HG03354 (cell line): ENCODE data around the gene METRNL.
"Not testable (repeated sequence)": the region's sequence is repeated elsewhere in the genome, so short reads cannot be mapped to it uniquely, and the experiment has no call there.

Experiments used
- ATAC-seq: cut with Tn5 transposase; IDR thresholded peaks from one replicate; pipeline ENCODE4 v1.9.1; 2021; ENCODE audit warnings: mild to moderate bottlenecking; ENCODE audit not compliant: unreplicated experiment, poor library complexity, severe bottlenecking

The METRNL gene

DNA sequence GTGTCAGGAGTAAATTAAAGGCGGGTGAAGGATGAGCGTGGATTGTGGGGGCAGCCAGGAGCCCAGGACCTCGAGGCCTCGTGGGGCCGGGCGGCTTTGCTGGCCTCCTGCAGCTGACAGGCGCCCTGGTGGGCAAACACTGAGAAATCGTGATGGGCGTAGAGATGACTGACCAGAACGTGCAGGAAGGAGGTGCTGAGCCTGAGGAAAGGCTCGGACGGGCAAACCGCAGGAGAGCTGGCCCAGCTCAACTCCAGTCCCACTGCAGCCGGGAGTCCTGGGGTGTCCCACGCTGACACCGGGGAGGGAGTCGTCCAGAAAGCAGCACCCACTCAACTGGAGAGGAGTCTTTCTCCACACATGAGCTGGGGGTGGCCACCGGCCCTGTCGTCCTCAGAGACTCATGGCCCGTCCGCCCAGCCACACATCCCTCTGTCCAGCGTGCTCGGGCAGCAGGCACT, 36.9 kb downstream of the METRNL start:
- no peak for ATAC-seq

GRCh38 chr17:83116783-83117555, 37.6 kb downstream of the METRNL start:
- no peak for ATAC-seq

GRCh38 chr17:83117583-83117982, 38.2 kb downstream of the METRNL start:
- no peak for ATAC-seq

DNA sequence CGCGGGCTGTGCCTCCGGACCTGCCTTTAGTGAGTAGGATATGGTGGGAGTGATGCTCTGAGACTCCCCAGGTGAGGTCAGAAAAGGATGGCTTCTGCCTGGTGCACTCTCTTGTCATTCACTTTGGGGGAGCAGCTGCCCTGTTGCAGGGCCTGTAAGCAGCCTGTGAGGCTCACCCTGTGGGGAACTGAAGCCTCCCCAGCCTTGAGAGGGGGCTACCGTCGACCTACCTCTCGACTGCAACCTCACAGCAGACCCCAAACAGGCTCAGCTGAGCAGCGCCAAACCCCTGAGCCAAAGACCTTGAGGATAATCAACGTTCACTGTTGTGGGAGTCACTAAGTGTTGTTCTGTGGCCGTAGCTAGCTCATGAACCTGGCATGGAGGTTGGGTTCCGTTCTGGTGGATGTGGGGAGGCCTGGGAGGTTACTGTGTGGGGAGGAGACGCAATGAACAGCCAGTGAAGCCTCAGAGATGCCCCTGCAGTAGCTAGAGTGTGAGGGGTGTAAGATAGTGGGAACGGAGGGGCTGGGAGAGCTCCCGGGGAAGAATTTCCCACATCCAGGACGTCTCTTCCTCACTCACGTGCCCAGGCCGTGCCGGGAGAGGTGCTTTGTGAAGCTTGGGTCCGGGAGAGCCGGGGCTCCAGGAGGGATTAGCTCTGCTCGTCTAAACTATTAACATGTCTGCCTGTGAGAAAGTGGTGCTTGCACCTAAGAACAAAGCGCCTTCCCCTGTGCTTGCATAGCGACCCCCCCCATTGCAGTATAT, 38.8 kb downstream of the METRNL start:
- no peak for ATAC-seq

GRCh38 chr17:83119987-83120864, 40.8 kb downstream of the METRNL start:
- ATAC-seq = no peak

- ATAC-seq = not testable (repeated sequence)
Observed at GRCh38 chr17:83121473-83121872, 42.1 kb downstream of the METRNL start.

DNA sequence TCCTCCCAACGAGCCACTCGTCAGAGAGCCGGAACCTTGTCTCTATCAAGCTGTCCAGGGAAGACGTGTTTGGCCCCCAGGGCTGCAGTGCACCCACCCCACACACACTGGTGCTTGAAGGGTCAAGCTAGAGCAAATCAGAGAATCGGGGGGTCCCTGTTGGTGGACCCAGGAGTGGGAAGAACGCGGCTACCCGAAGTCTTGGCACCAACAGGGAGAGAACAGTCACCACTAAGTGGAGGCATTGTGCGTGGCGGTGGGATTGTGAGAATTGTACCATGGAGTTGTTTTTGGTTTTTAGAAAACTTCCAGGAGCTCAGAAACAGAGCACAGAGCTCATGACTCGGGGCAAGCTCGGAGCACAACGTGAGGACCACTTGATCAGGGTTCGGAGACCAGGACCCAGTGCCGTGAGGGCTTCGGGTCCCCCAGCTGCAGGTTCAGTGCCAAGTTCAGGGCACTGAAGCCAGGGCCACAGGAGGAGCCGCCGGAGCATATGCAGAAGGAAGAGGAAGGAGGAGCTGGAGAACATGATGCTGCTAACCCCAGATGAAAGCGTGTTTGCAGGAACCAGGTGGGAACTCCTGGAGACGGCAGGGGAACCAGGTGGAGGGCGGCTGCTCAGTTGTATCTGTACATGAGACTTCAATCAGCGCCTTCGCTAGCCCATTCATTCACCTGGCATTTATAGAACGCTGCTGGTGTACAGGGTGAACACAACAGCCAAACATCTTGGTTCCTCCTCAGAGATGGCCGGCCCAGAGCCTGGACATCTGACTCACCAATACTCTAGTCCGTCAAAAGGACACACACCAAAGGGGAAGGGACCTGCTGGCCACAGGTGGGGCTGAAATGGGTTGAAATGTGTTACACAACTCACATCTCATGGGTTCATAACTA, 42.8 kb downstream of the METRNL start:
- no peak for ATAC-seq

GRCh38 chr17:83122834-83123233, 43.4 kb downstream of the METRNL start:
- no peak for ATAC-seq

DNA sequence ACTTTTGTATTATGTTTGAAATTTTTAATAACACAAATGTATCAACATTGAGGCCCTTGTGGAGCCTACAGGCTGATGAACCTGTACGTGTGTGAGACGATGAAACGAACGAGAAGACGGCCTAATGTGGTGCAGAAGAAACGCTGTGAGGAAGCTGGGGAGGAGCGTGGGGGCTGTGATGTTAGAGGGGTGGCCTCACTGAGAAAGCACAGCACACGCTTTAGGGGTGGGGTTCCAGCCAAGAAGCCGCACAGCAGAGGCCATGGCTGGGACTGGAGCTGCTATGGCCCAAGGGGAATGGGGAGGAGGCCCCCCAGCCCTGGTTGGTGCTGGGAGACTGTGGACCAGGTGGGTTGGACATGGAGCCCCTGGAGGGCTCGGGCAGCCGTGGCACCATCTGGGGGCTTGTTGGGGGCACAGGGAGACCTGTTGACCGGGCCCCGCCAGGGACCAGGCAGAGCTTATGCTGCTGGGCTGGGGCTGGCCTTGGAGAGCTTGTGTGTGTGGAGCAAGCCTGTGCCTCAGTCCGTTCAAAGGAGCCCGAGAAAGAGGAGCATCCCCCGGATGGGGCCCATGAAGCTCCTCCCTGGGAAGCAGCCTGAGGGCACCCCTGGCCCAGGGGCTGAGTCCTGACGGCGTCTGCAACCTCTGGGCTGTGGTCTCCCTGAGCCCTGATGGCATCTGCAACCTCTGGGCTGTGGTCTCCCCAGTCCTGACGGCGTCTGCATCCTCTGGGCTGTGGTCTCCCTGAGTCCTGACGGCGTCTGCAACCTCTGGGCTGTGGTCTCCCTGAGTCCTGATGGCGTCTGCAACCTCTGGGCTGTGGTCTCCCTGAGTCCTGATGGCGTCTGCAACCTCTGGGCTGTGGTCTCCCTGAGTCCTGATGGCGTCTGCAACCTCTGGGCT, 44.7 kb downstream of the METRNL start:
- no peak for ATAC-seq

DNA sequence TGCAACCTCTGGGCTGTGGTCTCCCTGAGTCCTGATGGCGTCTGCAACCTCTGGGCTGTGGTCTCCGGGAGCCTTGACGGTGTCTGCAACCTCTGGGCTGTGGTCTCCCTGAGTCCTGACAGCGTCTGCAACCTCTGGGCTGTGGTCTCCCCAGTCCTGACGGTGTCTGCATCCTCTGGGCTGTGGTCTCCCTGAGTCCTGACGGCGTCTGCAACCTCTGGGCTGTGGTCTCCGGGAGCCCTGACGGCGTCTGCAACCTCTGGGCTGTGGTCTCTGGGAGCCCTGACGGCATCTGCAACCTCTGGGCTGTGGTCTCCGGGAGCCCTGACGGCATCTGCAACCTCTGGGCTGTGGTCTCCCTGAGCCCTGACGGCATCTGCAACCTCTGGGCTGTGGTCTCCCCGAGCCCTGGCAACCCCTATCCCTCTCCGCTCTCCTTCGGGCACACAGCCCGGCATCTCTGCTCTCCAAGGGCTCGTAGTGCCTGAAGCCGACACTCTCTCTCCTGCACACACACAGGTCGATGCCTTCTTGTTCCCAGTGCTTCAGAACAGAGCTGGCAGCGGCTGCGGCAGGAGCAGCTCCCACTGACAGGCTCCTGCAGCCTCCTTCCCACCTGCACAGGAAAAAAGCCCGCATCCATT, 45.6 kb downstream of the METRNL start:
- ATAC-seq = no peak

DNA sequence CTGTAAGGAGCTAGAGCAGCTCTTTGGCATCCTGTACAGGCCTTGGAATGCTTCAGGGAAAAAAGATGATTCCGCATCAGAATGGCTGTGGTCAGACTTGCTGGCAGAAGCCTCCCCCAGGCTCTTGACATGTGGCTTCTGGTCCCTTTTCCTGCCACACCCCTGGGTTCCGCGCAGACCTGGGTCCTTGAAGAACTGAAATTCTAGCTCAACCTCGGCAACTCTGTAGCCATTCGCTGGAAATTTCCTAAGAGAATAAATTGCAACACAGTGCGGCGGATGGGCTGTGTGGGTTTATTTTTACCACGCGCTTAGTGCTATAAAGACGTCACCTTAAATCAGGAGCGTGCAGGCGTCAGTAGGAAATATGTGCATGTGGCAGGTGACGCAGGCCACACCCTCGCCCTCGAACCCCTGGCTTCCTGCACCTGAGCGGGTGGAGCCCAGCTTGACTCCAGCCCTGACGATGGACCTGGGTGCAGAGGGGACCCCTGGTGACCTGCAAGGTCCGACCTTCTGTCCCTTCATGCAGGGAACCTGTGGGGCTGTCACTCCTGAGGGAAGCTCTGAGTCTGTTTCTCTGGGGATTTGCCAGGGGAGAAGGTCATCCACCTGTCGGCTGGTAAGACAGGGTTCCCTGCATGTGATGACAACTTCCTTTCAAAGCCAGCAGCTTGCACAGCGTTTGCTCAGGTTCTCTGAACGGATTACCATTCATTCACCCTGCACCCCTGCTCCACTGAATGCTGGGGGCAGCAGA, 46.3 kb downstream of the METRNL start:
- ATAC-seq = no peak

DNA sequence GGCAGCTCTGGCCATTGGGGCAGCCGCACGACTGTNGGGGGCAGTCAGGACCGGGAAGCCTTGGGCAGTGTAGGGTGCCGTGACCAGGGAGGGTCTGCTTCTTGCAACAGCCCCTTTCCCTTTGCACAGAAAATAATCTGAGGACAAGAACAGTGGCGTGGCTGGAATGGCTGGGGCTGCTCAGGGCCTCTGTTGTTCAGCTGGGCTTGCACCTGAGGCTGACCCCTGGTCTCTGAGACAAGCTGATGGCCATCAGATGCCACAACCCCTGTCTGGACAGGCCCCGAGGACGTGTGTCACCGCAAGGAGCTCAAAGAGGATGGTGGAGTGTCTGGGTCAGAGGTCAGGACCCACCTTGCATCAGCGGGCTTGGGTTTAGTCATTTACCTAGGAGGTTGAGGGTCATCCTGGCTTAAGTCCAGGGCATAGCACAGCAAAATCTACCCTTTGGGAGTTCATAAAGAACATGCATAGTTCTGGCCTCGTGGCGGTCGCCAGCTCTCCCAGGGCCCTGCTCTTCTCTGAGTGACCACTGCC, 46.9 kb downstream of the METRNL start:
- no peak for ATAC-seq

DNA sequence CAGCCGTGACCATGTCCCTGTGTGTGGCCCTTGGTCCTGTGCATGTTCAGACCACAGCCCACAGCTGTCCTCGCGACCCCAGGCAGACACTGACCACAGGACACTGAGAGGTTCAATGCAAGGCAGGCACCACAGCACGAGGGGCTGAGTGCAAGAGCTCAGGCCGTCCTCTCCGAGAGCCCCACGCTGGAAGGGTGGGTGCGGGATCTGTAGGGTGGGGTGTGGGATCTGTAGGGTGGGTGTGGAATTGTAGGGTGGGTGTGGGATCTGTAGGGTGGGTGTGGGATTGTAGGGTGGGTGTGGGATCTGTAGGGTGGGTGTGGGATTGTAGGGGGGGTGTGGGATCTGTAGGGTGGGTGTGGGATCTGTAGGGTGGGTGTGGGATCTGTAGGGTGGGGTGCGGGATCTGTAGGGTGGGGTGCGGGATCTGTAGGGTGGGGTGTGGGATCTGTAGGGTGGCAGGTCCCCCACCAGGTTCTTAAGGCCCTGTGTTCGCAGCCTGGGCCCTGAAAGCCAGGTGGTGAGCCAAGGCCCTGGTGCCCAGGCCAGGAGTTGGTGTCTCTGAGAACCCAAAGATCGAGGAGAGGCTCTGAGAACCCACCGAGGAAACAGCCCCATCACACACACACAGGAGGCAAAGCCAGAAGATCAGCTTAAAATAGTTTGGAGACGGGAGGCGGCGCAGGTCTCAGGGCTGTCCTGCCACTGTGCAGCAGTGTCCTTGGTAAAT, 48.2 kb downstream of the METRNL start:
- no peak for ATAC-seq

DNA sequence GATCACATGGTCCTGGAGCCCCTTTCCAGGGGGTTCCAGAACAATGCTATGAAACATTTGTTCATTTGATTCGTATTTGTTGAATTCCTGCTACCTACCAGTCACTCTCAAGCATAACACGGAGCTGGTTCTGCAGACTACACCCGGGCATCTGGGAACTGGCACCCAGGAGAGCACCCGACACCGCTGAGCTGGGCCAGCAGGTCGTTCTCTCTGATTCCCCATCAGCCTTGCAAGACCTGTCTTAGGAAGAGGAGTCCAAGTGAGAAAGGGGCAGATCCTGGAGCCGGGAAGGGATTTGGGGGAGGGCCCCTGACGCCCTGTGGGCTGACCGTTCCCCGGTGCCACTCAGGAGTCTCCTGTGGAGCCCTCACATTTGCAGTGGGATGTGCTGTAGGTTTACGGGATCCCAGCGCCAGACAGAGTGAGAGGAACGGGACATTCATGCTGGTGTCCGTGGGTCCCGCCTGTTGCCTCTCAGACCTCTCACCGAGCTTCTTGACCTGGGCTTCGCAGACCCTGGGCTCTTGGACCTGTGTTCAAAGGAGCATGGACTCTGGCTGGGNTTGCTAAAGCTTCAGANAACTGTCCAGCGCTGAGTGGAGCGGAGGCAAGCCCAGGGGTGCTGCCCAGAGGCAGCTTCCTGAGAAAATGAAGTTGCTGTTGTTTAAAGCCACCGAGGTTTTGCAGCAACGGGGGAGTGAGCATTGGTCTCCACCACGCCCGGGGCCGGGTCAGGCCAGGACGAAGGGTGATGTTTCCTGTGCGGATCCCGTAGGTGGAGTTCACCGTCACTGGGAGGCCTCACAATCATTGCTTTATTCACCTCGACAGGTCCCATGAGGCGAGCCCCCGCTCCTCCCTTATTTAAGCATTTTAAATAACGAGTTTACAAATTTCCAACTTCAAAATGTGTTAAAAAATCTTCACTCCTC, 49.2 kb downstream of the METRNL start:
- ATAC-seq = no peak

DNA sequence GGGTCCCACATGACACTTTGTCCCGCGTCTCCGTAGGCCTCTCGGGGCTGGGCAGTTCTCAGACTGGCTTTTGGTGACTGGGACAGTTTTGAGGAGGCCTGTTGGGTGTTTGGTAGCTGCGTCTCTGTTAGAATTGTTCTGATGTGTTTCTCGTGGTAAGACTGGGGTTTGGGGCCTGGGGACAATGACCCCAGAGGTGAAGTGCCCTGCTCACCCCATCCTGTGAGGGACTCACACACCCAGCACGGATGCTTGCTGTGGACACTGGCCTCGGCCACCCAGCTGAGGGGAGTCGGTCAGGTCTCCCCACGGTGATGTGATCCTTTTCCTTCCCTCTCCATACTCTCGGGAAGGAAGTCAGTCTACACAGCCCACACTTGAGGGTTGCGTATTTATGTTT, 50.3 kb downstream of the METRNL start:
- no peak for ATAC-seq
